PC-3 (cell line): ENCODE results near the gene PINLYP. TPM values are rescaled to one million over a fixed set of nuclear protein-coding genes. Genes with fewer than 3 reads are reported as not detected.

ENCODE experiments used
- ATAC-seq: fragments of 200-7000 bp; cut with Tn5 transposase; 2 replicates; pipeline ENCODE4 v1.9.1; 2020; ENCODE audit warnings: mild to moderate bottlenecking, moderate library complexity
- BruUV-seq: library from RNA; stranded (reverse); fragments of 400-500 nt; replicated peaks from 2 replicates; lab custom pipeline; 2021; lab: Mats Ljungman, UMichigan
- CTCF ChIA-PET: fragments of 300-600 bp; sonication (Branson Sonifier 250); formaldehyde crosslinking; loops from one replicate; lab custom pipeline; 2022; ENCODE audit warnings: antibody characterized with exemption; lab: Charles Lee
- POLR2A ChIA-PET: fragments of 300-600 bp; sonication (Branson Sonifier 250); formaldehyde crosslinking; loops from one replicate; lab custom pipeline; 2022; ENCODE audit warnings: antibody characterized with exemption; ENCODE audit not compliant: unreplicated experiment; lab: Charles Lee
- DNase-seq: peaks from one replicate; pipeline ENCODE4 v3.0.0-alpha.2; 2015
- H2AFZ ChIP-seq: fragments of 300-600 bp; sonication (generic); 2 replicates; pipeline ENCODE4 v1.6.0; 2016; ENCODE audit warnings: antibody characterized with exemption, low read length
- H3F3A ChIP-seq: fragments of 300-600 bp; sonication (generic); one replicate; pipeline ENCODE4 v1.6.0; 2017; ENCODE audit warnings: antibody characterized with exemption, low read length, control low read depth, mild to moderate bottlenecking; ENCODE audit not compliant: unreplicated experiment
- H3K27ac ChIP-seq: fragments of 300-600 bp; sonication (generic); 2 replicates; pipeline ENCODE4 v1.5.1; 2016; ENCODE audit warnings: mild to moderate bottlenecking, low read length
- H3K27me3 ChIP-seq: fragments of 300-600 bp; sonication (generic); 2 replicates; pipeline ENCODE4 v1.6.1; 2016; ENCODE audit warnings: low read length, mixed read lengths
- H3K36me3 ChIP-seq: fragments of 300-600 bp; sonication (generic); 2 replicates; pipeline ENCODE4 v1.6.1; 2016; ENCODE audit warnings: low read depth, mixed run types, low read length, mixed read lengths
- H3K4me1 ChIP-seq: fragments of 300-600 bp; sonication (generic); 2 replicates; pipeline ENCODE4 v1.5.1; 2016; ENCODE audit warnings: low read length; ENCODE audit not compliant: insufficient read depth
- H3K4me2 ChIP-seq: fragments of 300-600 bp; sonication (generic); 2 replicates; pipeline ENCODE4 v1.6.0; 2016; ENCODE audit warnings: low read length
- H3K4me3 ChIP-seq: fragments of 300-600 bp; sonication (generic); 2 replicates; pipeline ENCODE4 v1.5.1; 2016; ENCODE audit warnings: mild to moderate bottlenecking, low read length, mixed read lengths
- H3K79me2 ChIP-seq: fragments of 300-600 bp; sonication (generic); 2 replicates; pipeline ENCODE4 v1.6.1; 2017; ENCODE audit warnings: low read length, mixed read lengths
- H3K9ac ChIP-seq: fragments of 300-600 bp; sonication (generic); 2 replicates; pipeline ENCODE4 v1.6.0; 2016; ENCODE audit warnings: mild to moderate bottlenecking, low read length
- H3K9me2 ChIP-seq: fragments of 300-600 bp; sonication (generic); replicated peaks from 2 replicates; pipeline ENCODE4 v1.6.1; 2016; ENCODE audit warnings: mixed run types, low read length, mixed read lengths
- H3K9me3 ChIP-seq: fragments of 300-600 bp; sonication (generic); 2 replicates; pipeline ENCODE4 v1.6.1; 2016; ENCODE audit warnings: low read length, mixed read lengths
- H4K20me1 ChIP-seq: fragments of 300-600 bp; sonication (generic); 2 replicates; pipeline ENCODE4 v1.6.1; 2016; ENCODE audit warnings: low read length, mixed read lengths
- CTCF ChIP-seq: fragments of 300-600 bp; sonication (generic); conservative IDR thresholded peaks from 2 replicates; pipeline ENCODE4 v1.5.1; 2017; ENCODE audit warnings: antibody characterized with exemption, low read depth, mild to moderate bottlenecking, low read length
- EZH2 ChIP-seq: fragments of 300-600 bp; sonication (generic); IDR thresholded peaks from one replicate; pipeline ENCODE4 v1.6.1; 2017; ENCODE audit warnings: antibody characterized with exemption, mild to moderate bottlenecking, low read length; ENCODE audit not compliant: unreplicated experiment
- EZH2phosphoT487 ChIP-seq: fragments of 300-600 bp; sonication (generic); IDR thresholded peaks from 2 replicates; pipeline ENCODE4 v1.6.1; 2018; ENCODE audit warnings: mild to moderate bottlenecking, antibody characterized with exemption, low read length, borderline replicate concordance
- intact Hi-C: fragments of 100-400 bp; cut with micrococcal nuclease; formaldehyde crosslinking; loops from 2 replicates; pipeline ENCODE4 v1.9.0; 2023
- total RNA-seq: library from RNA; depleted of rRNA; stranded (reverse); fragments of >200 nt; gene quantifications from 2 replicates; pipeline ENCODE4 v1.2.3, GENCODE V29; 2014

PINLYP gene
- total RNA-seq, 1 experiment from 2014 or later: 0.18 TPM

GRCh38 chr19:43561139-43561970 is 14.2 kb upstream of the PINLYP start:
- ChIA-PET CTCF (no interaction called here), POLR2A (no interaction called here)
- H3K9ac ChIP-seq: no peak overlapping the region
- H3K4me1 ChIP-seq: peaks cover 11% of the 10 kb centered on the region
- no peak overlapping the region for H3K4me3 ChIP-seq
- no peaks in the 10 kb centered on the region for H4K20me1 ChIP-seq
- DNase-seq (no peak), ATAC-seq (no peak)
- no TSS peak for BruUV-seq
- H3K79me2 ChIP-seq: no peaks in the 10 kb centered on the region
- H3K9me3 ChIP-seq: no peaks in the 10 kb centered on the region
- H3K9me2 ChIP-seq: no peaks in the 10 kb centered on the region
- no peaks in the 10 kb centered on the region; the same call in 1 of the 2 replicates for H3K36me3 ChIP-seq
- H3K4me2 ChIP-seq: no peak overlapping the region
- intact Hi-C loops: no loop called here
- no peak for TF ChIP-seq CTCF
- no peak for TF ChIP-seq EZH2
- H2AFZ ChIP-seq: no peak overlapping the region
- no peak overlapping the region for H3K27ac ChIP-seq
- no peaks in the 10 kb centered on the region for H3K27me3 ChIP-seq
- H3F3A ChIP-seq: no peaks in the 10 kb centered on the region

- Histone ChIP-seq H2AFZ (no peak overlapping the region), H3K4me1 (peaks cover 11% of the 10 kb centered on the region), H3K9ac (no peak overlapping the region), H3K79me2 (no peaks in the 10 kb centered on the region), H3K27me3 (no peaks in the 10 kb centered on the region), H3K9me3 (no peaks in the 10 kb centered on the region), H3K4me2 (no peak overlapping the region), H3K9me2 (no peaks in the 10 kb centered on the region), H3K4me3 (no peak overlapping the region), H4K20me1 (no peaks in the 10 kb centered on the region), H3F3A (no peaks in the 10 kb centered on the region), H3K27ac (peak overlapping the region; percentile 78), H3K36me3 (no peaks in the 10 kb centered on the region; the same call in 1 of the 2 replicates)
- ChIA-PET CTCF (no interaction called here), POLR2A (no interaction called here)
- TF ChIP-seq EZH2 (no peak), EZH2phosphoT487 (no peak), CTCF (no peak)
- no TSS peak for BruUV-seq
- intact Hi-C loops: no loop called here
- ATAC-seq (no peak), DNase-seq (no peak)
Measured at GRCh38 chr19:43562226-43562697, 13.3 kb upstream of the PINLYP start.

GRCh38 chr19:43562698-43563241 is 12.8 kb upstream of the PINLYP start:
- POLR2A ChIA-PET: no interaction called here
- H4K20me1 ChIP-seq: no peaks in the 10 kb centered on the region
- no TSS peak for BruUV-seq
- H3K4me2 ChIP-seq: 0 out of 2 replicates have a peak overlapping the region, but pooled peaks have one; percentile 31
- no peaks in the 10 kb centered on the region; the same call in 1 of the 2 replicates for H3K36me3 ChIP-seq
- ATAC-seq: peak; percentile 75
- no peaks in the 10 kb centered on the region for H3F3A ChIP-seq
- intact Hi-C loops: no loop called here
- no peaks in the 10 kb centered on the region for H3K9me2 ChIP-seq
- H3K27ac ChIP-seq: peak overlapping the region; percentile 78
- H3K9me3 ChIP-seq: no peaks in the 10 kb centered on the region
- H3K9ac ChIP-seq: no peak overlapping the region; the same call in 1 of the 2 replicates
- no peak overlapping the region for H3K4me3 ChIP-seq
- no peak overlapping the region for H2AFZ ChIP-seq
- DNase-seq: peak; percentile 71
- TF ChIP-seq CTCF (no peak), EZH2 (no peak), EZH2phosphoT487 (no peak)
- CTCF ChIA-PET: no interaction called here
- H3K4me1 ChIP-seq: peaks cover 11% of the 10 kb centered on the region
- H3K79me2 ChIP-seq: no peaks in the 10 kb centered on the region
- H3K27me3 ChIP-seq: no peaks in the 10 kb centered on the region
